HG03064 (cell line): ENCODE data around the gene TBCEL.

ENCODE experiments used
- ATAC-seq: cut with Tn5 transposase; IDR thresholded peaks from one replicate; pipeline ENCODE4 v1.9.1; 2021; ENCODE audit warnings: low read depth; ENCODE audit not compliant: unreplicated experiment

Gene TBCEL

DNA sequence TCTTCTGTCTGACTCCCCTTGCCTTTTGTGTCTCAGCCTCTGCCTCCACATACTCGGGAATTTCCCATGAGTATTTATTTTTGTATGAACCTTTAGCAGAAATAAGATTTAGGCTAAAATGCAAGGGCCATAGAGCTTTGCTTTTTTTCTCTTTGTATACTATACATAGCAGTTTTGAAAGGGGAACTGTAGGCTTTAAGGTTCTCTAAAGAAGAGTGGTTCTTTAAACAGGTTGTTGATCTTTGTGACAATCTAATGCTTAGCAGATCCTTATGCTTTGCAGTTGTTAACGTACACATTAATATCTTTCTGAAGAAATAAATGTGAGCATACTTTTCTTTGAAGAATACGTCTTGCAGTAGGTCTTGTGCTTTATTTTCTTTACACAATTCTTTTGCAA is 35.0 kb downstream of the TBCEL start:
- no peak for ATAC-seq

DNA sequence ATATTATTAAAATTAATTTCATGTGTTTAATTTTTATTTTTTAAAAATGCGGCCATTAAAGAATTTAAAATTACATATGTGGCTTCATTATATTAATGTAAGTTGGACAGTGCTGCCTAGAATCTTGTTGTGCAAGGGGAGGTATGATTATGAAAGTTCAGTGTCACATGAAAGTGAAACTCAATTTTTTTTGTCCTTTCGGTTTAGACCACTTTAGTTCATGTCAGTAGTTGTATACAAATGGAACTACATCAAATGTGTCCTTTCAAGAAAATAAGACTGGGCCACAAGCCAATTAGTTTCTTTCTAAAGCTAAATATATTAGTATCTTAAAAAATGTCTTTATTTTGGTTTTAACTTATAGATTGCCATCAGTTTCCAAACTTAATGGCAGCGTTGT is 35.7 kb downstream of the TBCEL start:
- ATAC-seq: peak; percentile 98

DNA sequence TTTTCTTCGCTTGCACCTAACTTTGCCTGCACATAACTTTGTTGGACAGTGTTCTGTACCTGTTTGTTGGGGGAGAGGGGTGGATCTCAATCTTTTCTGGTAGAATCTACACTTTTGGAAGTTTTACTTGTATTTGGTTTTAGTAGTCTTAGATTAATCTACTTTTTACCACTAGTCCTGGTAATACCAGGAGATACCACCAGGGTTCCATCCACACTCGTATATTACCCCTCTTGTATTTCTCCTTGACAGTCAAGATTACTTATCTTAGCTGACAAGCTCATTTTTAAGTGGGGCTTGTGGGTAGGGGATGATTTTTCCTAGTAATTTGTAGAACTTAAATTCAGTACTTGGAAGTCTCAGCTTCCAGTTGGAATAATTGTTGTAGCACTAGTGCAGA is 39.8 kb downstream of the TBCEL start:
- ATAC-seq: no peak

DNA sequence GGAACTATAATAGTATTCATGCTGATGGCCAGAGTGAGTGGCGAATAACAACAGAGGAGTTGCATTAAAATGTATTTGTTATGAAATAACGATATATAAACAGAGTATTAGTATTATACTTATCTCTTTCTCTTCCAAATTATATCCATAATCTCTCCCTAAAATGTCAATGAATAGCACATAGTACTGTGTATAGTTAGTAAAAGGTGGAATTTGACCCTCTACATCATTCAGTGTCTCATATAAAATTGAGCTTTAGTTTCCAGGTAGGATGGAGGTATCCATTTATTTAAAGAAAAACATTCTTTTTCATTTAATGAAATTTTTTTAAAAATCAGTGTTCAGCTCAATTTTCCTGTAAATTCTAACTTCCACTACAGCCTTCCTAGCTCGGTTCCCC is 42.7 kb downstream of the TBCEL start:
- no peak for ATAC-seq

DNA sequence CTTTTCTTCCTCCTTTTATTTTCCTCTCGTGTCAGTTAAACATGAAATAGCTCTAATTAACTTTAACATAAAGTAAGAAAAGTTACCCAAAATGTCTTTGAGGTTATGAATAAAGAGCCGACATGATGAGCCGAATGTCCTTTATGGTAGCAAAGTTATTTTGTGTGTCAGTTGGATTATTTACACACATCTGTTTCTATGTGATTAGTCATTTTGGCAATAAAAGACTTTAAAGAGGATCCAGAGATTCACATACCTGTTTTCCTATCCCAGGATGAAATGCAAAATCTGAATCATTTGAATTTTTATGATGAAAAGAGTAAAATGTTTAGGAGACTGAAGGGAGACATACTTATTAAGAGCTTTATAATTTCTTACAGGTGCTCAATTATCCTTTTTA is 43.1 kb downstream of the TBCEL start:
- ATAC-seq: no peak

DNA sequence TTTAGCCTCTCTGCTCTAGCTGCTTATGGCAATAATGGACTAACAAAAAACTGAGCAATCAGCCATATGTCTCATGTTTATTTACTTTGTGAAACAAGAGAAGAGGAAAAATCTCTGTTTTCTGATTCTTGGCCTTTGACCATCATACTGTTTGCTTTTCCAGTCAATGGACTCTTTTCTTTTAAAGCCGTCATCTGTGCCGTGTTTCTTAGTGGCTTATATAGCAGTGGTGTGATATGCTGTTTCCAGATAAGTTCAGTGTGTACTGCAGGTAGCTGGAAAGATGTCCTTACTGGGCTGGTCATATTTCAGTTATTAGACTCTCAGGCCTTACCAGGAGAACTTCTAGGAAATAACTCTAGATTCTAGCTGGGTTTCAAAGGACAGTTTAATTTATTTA is 43.6 kb downstream of the TBCEL start:
- no peak for ATAC-seq

DNA sequence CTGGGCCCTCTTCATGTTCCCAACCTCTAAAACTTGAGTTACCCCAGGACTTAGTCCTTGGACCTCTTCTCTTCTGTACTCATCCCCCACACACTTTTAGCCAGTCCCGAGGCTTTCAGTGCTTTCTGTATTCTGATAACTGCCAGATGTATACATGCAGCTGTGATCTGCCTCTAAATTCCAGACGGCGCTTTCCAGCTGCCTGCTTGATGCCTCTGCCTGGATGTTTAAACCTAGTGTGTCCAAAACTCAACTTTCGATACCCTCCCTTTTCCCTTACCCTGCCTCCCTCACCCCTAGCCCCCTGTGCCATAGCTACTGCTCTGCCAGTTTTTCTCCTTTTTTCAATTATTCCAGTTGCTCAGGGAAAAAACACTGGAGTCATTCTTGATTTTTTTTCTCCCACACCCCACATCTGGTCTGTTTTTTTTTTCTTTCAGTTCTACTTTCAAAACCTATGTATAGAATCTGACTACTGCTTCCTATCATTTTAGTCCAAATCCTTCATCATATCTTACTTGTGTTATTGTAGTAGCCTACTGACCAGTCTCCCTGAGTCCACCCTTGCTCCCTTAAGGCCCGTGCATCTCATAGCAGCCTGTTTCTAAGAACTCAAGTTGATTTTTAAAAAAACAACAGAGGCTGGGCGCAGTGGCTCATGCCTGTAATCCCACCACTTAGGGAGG is 44.2 kb downstream of the TBCEL start:
- no peak for ATAC-seq

DNA sequence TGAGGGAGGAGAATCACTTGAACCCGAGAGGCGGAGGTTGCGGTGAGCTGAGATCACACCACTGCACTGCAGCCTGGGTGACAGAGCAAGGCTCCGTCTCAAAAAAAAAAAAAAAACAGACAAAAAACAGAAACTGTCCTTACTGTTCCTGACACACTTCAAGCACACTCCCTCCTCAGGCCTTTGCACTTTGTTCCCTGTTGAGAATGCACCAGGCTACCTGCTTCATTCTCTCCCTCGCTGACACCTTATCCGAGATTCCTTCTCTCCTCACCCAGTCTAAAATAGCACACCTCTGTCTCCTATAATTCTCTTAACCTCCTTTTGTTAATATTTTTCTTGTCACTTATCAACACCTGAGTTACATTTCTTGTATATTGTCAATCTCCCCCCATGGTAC is 44.9 kb downstream of the TBCEL start:
- ATAC-seq: no peak

DNA sequence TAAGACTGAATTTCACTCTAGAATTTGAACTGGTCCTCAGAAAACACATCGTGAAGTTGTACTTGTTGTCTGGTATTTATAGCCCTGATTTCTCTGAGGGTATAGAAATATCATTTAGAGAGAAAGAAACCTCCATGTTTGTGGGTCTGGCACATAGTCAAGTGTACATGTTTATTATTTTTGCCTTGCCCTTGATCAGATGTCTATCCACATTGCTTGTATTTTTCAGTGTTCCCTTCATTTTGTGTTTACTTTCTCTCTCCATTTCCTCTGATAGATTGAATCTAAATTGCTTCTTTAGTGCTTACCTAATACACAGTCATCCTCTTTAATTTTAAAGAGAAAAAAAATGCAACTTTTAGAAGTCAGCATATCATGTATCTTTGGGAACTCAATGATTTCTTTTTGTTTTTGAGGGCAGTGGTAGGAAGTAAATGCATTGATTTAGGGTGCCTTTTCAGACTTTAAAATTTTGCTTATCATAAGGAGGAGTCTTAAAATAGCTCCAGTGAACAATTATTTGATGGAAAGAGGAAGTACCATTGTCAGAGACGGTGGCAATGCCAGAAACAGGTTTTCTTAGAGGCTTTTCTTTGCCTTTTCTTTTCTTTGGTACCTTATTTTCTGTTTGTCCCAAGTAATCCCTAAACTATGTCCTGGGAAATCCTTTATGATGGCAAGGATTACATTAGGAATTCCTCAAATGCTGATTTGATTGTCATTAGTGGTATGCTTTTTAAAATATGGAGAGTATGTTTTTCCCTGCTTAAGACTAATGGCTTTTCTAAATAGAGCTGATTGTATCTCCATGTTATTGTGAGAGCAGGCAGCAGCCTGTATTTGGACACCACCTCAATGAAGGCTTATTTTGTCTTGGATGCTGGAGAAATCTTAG is 47.3 kb downstream of the TBCEL start:
- ATAC-seq: no peak

DNA sequence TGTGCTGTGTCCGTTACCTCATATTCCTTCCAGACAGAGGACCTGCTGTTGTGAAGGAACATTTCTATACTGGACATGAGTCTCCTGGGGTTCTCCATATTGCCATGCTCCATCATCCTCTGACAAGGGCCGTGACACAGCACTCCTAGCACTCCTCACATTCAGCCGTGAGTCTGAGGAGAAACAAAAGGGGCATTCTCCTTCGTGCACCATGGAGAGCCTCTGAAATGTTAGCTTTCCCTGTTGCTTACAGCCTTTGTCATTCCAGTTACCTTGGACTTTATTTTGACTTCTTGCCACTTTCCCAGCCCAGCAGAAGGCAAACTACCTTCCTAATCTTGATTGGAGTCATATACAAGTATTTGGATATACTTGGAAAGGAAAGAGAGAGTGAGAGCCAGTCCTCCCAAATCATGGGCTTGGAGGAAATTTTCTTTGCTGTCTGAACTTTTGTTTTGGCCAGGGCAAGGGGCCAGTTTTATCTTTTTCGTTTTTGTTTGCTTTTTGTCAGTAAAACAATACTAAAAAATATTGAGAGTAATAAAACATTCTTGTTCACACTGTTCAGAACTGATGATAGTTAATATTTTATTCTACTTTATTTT is 48.0 kb downstream of the TBCEL start:
- no peak for ATAC-seq

DNA sequence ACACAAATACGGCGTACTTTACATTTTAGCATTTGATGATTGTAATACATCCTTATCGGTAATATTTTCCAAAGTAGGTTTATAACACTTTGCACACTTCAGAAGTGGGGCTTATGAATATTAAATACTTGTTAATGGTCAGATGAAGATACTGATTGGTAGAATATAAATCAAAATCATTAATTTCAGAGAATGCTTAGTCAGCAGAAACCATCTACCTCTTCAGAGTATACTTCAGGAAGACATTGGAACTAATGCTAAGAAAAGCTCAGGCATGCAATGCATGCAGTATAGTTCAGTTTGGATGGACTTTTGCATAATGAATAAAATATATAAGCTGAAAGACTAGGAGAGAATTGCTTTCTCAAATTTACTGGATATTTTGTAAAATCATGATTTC is 57.4 kb downstream of the TBCEL start:
- ATAC-seq: no peak

DNA sequence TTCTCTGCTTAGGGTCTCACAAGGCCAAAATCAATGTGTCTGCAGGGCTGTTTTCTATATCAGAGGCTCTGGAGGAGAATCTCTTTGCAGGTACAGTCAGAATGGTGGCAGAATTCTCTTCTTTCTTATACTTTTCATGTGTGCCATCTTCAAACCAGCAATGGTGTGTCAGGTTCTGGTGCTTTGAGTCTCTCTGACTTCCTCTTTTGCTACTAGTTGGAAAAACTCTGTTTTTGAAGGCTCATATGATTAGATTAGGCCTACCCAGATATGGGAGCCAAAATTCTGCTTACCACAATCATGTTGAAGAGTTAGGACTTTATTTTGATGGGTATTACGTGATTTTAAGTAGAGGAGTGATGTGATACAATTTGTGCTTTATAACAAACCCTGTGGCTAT is 58.3 kb downstream of the TBCEL start:
- no peak for ATAC-seq

DNA sequence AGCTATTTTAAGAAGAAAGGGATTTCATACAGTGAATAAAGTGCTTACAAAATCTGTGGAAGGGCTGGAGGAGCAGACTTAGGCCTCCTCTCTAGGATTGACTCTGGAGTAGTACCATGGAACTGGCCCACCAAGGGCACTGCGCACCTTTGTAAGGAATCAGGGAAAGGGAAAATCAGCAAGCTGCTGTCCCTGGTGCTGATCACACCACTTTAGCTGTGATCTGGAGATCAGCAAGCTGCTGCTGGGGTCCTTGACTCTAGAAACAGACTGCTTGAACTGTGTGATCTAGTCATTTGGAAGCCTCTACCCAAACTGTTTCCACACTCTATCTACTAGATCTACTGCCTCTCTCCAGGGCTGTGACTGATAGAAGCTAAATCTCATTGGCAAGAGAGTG is 58.8 kb downstream of the TBCEL start:
- ATAC-seq: no peak

DNA sequence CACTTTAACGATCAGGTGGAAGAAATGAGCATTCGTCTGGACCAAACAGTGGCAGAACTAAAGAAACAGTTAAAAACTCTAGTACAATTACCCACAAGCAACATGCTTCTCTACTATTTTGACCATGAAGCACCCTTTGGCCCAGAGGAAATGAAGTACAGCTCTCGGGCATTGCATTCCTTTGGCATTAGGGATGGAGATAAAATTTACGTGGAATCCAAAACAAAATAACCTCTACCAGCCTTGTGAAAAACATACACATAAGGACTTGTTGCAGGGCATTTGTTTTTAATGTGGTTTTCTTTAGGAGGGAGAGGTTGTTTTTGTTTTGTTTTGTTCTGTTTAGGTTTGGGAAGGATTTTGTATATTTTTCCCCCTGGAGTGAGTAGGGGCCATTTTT is 63.0 kb downstream of the TBCEL start:
- no peak for ATAC-seq

DNA sequence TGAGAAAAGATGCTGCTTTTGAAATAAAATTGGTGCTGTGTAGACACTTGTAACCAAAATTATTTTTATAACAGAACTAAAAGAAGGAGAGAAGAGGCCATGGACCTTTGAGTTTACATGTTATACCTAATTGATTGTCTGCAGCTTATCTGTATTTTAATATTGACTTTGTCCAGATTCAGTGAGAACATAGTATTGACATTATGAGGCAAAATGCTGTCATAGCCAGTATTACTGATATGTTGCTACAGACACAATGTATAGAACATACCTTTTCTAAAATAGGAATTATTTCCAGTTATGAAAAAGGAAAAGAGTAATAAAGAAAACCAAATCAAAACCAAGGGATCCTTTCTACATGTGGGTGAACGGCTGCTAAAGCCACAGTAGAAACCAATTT is 65.7 kb downstream of the TBCEL start:
- ATAC-seq: no peak

DNA sequence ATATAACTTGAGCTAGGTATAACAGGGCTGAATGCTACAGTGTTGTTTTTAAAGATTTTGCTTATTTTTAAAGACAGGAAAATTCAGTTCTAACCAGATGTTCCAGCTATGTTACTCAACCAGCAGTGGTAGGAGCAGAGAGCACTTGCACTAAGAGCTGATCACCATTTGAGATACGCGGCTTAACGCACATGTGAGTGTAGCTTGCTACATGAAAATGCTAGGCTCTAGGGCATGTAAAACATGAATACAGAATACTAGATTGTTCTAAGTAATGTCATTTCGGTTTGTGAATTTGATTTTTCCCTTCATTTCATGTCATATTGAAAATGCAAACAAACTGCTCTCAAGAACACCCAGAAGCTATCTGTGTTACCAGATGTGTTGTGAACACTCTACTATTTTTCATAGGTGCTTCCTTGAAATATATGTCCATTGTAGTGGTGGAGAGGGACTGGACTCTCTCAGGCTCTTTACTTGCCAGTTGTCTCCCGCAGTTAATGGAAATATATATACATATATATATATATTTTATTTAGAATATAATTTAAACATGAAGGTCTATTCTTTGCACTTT is 66.3 kb downstream of the TBCEL start:
- ATAC-seq: no peak

DNA sequence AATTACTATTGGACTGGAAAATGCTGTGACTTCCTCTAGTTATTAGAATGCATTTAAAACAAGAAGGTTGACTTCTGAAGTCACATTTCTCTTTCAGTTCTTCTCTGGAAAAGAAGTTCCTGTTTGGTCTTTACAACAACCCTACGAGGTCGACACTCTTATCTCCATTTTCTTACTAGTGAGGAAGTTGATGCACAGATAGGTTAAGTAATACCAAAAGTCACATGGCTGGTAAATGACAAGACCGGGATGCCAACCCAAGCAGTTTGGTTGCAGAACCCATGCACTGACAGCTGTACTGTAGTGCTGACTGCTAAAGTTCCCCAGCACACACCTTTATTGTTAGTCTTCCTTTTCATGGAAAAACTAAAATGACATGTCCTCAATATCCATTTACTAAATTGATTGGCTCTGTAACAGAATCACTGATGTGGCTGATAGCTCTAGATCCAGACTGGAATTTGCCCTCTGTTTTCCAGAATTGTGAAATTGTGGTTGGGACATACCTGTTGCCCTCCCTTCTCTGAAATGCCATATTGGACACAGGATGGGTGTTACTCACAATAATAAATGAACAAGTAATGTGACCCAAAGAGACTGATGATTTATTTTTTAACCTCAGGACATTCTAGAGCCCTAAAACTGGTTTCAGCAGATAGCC is 67.7 kb downstream of the TBCEL start:
- ATAC-seq: no peak

DNA sequence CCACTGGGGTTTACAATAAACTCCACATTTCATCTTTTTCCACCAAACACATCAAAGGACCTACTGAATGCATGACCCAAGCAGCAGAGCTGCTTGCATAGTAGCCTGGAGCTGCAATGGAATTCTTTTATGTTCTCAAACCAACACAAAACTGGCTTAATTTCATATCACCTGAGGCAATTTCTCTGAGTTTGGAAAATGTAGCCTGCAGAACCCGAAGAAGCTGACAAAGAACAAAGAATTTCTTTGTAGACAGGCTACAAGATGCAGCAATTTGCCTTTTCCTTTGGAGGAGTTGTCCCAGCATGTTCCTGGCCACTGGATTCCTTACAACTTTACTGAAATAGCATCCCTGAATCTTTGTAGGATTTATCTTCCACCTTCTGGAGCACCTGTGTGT is 71.7 kb downstream of the TBCEL start:
- ATAC-seq: no peak

DNA sequence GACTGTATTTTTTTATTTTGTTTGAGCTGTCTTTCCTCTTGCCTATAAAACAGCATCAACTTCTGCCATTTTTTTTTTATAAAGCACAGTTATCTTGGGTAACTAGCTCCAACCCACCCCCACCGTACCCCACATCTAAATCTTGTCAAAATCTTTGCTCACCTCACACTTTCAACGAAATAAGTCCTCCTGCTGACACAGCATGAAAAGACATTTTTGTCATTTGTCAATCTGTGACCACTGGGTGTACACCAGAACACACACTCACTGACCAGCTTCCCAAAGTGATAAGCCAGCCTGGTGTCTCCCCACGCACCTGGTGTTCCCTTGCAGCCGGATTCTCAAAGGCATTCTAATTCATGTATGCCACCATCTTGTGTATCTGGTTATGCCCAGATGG is 75.5 kb downstream of the TBCEL start:
- ATAC-seq: no peak

DNA sequence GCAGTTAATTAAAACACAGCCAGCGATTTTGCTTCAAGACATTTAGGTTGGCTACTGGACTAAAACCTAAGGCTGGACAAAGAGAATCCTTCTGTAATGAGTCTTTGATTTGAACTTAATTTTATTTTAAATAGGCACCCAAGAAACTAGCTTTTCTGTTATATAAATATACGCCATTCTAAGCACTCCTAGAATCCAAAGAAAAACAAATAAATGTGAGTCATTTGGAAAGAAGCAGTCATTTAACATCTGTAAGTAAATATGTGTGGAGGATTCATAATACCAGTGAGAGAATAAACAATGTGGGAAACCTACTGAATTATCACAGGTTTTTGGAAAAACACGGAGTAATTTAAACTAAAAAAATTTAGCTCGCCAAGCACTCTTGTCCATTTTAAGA is 76.0 kb downstream of the TBCEL start:
- no peak for ATAC-seq

DNA sequence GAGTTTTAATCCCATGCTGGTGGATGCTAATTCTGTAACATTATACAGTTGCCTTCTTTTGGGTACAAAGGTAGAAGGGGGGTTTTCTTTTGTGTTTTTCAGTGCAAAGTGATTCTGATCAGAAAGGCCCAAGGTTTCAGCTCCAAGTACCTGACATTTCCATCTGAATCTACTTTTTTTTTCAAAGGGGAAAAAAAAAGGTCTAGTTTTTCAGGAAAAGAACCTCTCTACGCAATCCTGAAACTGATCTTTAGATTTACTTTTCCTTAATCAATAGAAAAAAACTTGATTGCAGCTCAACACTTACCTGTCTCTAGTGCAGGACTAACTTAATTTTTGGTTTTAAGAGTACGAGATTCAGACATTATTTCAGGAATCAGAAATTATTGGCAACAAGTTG is 77.0 kb downstream of the TBCEL start, which contains the start of gene TECTA:
Gene TECTA, plus strand, starts transcription at position 301 of the 400 bp plus-strand sequence. CDS start 1,423 bp downstream, outside the sequence.
- no peak for ATAC-seq
